ENCODE results near the gene PMEPA1. TPM values are rescaled to one million over a fixed set of nuclear protein-coding genes. Genes with fewer than 3 reads are reported as not detected.

PMEPA1 gene
- total and polyA plus RNA-seq, 10 of the 15 experiments (the other 5 are each of a cell fraction or from before 2014, with no cell fraction given) = 0.02 to 0.10 (median 0.04) TPM; not detected in 3

DNA sequence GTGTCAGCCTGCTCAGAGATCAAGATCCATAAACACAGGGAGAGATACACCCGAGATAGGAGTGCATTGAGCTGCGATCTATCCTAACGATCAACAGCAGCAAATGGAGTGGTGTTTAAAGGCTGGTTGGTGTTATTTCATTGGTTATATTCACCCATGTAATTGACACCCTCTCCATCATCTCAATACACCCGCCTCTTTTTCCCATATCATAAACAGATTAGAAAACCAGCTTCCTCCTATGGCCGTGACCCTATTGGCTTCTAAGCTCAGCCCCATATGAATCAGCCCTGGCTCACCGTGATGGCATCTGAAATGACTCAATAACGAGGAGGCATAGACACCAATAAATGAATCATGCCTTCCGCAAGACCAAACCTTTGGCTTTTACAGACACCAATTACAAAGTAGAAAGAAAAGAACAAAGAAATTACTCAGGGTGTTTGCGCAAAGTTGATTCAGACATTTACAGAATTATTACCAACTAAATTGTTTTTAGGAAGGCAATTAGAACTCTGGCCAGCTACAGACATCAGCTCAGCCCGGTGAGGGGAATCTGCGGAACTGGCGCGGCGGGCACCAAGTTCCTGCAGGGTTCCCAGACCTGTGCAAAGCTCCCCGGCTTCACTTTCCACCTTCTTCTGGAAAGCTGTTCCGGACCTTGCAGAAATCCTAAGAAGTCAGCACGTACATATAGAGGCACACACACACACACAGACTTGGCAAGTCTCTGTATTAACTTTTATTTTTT is 11.5 kb downstream of the PMEPA1 start (continued):
- TF ChIP-seq, protein P1, sequence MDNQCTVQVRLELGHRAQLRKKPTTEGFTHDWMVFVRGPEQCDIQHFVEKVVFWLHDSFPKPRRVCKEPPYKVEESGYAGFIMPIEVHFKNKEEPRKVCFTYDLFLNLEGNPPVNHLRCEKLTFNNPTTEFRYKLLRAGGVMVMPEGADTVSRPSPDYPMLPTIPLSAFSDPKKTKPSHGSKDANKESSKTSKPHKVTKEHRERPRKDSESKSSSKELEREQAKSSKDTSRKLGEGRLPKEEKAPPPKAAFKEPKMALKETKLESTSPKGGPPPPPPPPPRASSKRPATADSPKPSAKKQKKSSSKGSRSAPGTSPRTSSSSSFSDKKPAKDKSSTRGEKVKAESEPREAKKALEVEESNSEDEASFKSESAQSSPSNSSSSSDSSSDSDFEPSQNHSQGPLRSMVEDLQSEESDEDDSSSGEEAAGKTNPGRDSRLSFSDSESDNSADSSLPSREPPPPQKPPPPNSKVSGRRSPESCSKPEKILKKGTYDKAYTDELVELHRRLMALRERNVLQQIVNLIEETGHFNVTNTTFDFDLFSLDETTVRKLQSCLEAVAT (IDR thresholded peaks at IDR 0.05) = no peak
- no peak for TF ChIP-seq TCF3 (IDR thresholded peaks at IDR 0.05; ENCODE audit: borderline replicate concordance, insufficient read depth, low read depth, low read length)
- no peak for TF ChIP-seq MEF2A (IDR thresholded peaks at IDR 0.05; ENCODE audit: insufficient read depth, low read depth, low read length)
- no peak for TF ChIP-seq ZSCAN29 (IDR thresholded peaks at IDR 0.05)
- TF ChIP-seq, protein P2, sequence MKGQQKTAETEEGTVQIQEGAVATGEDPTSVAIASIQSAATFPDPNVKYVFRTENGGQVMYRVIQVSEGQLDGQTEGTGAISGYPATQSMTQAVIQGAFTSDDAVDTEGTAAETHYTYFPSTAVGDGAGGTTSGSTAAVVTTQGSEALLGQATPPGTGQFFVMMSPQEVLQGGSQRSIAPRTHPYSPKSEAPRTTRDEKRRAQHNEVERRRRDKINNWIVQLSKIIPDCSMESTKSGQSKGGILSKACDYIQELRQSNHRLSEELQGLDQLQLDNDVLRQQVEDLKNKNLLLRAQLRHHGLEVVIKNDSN (IDR thresholded peaks at IDR 0.05; ENCODE audit: borderline replicate concordance, extremely low read length, insufficient read depth, low read depth, low read length) = no peak
- no peak for TF ChIP-seq MXI1 (IDR thresholded peaks at IDR 0.05; ENCODE audit: low read depth, low read length)
- TF ChIP-seq SMC3 (IDR thresholded peaks at IDR 0.05; ENCODE audit: borderline replicate concordance, low read length) = no peak

DNA sequence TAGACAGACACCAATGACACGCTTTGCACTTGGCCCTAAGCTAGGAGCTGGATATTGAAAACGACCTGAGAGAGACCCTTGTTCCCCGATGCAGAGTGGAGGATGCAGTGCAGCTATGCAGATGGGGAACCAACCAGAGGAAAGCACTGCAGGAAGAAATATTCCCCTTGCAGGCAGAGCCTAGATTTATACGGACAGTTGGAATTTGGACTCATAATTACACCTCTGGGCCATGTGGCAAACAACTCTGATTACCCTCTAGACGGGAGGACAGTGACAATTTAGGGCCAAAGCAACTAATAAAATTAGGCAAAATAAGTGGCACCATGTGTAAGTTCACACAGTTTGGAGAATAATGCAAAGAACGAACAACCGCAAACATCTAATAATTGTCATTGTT is 12.3 kb downstream of the PMEPA1 start:
- no peak for ATAC-seq
- 51% methylated on average over 7 of the region's 7 CpGs for WGBS (ENCODE audit: insufficient coverage, insufficient replicate concordance, low lambda C conversion rate, missing lambda C conversion rate)
- Histone ChIP-seq H3K27me3 (replicated peaks in 1 of 2; ENCODE audit: control insufficient read depth in 2 of 2, insufficient read depth in 2 of 2, low read length in 1 of 2) (peaks cover 0 to 7% of the 10 kb centered on the region in 2 experiments; a peak in 1 of 4 replicates), H3K9ac (ENCODE audit: control insufficient read depth, insufficient read depth, low read length) (no peak overlapping the region), H4K20me1 (ENCODE audit: control insufficient read depth, insufficient read depth) (no peaks in the 10 kb centered on the region), H3K27ac (ENCODE audit: control insufficient read depth, insufficient read depth) (no peak overlapping the region), H3K4me2 (ENCODE audit: control insufficient read depth, insufficient read depth) (no peak overlapping the region), H2AFZ (ENCODE audit: control insufficient read depth, low read depth, low read length) (no peak overlapping the region), H3K79me2 (ENCODE audit: control insufficient read depth, insufficient read depth, low read length) (no peaks in the 10 kb centered on the region), H3K4me1 (ENCODE audit: control insufficient read depth, insufficient read depth, low read length) (peaks cover 16% of the 10 kb centered on the region), H3K9me3 (replicated peaks; ENCODE audit: control insufficient read depth, insufficient read depth, low read length) (no peaks in the 10 kb centered on the region), H3K4me3 (no peak overlapping the region), H3K36me3 (ENCODE audit: control insufficient read depth in 2 of 2, insufficient read depth in 2 of 2, low read length in 1 of 2) (no peaks in the 10 kb centered on the region)
- CTCF ChIA-PET = interaction anchor here (1.4 kb wide), 1 partner anchor 199 kb away, joined by 3 read pairs; no protein-coding TSS in a partner anchor
- DNase-seq (ENCODE audit: low read depth, low spot score) = no peak
- no peak for FAIRE-seq
- SMC1A ChIA-PET (ENCODE audit: uncharacterized antibody, unreplicated experiment) = no interaction called here
- intact Hi-C loops (cut with micrococcal nuclease; ENCODE audit: unreplicated experiment) = no loop called here
- RAD21 ChIA-PET (ENCODE audit: unreplicated experiment) = no interaction called here
- no TSS peak for BruUV-seq (replicated peaks)
- TF ChIP-seq MYC (IDR thresholded peaks at IDR 0.05; ENCODE audit: insufficient read depth, insufficient read length, insufficient replicate concordance, low read length, severe bottlenecking) (no peak), TBL1XR1 (IDR thresholded peaks at IDR 0.05; ENCODE audit: low read depth, low read length) (no peak), SRF (IDR thresholded peaks at IDR 0.05; ENCODE audit: low read depth in 2 of 2, low read length in 2 of 2) (no peak), SUZ12 (IDR thresholded peaks at IDR 0.05; ENCODE audit: unreplicated experiment) (no peak)
- TF ChIP-seq, protein P3, sequence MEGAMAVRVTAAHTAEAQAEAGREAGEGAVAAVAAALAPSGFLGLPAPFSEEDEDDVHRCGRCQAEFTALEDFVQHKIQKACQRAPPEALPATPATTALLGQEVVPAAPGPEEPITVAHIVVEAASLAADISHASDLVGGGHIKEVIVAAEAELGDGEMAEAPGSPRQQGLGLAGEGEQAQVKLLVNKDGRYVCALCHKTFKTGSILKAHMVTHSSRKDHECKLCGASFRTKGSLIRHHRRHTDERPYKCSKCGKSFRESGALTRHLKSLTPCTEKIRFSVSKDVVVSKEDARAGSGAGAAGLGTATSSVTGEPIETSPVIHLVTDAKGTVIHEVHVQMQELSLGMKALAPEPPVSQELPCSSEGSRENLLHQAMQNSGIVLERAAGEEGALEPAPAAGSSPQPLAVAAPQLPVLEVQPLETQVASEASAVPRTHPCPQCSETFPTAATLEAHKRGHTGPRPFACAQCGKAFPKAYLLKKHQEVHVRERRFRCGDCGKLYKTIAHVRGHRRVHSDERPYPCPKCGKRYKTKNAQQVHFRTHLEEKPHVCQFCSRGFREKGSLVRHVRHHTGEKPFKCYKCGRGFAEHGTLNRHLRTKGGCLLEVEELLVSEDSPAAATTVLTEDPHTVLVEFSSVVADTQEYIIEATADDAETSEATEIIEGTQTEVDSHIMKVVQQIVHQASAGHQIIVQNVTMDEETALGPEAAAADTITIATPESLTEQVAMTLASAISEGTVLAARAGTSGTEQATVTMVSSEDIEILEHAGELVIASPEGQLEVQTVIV (IDR thresholded peaks at IDR 0.05; ENCODE audit: borderline replicate concordance, partially characterized antibody) = no peak
- in situ Hi-C loops (cut with MboI) = no loop called here
- POLR2A ChIA-PET = no interaction called here
